Mesothelial cell of epicardium (in vitro differentiated cells): Measurements from ENCODE around the gene HS6ST3. TPM values are rescaled to one million over a fixed set of nuclear protein-coding genes. Genes with fewer than 3 reads are reported as not detected.

Experiments used
- DNase-seq, 2 experiments: peaks; one replicate each; pipeline ENCODE4 v3.0.0; 2021; ENCODE audit warnings: low spot score in 2 of 2; ENCODE audit not compliant: unreplicated experiment in 2 of 2
- H3K27ac Mint-ChIP-seq: 2 replicates; pipeline ENCODE4 v1.8.0; 2021; ENCODE audit warnings: mixed read lengths
- H3K27me3 Mint-ChIP-seq: 2 replicates; pipeline ENCODE4 v1.8.0; 2021; ENCODE audit warnings: low read depth, mixed read lengths
- H3K36me3 Mint-ChIP-seq: 2 replicates; pipeline ENCODE4 v1.8.0; 2021; ENCODE audit warnings: mixed read lengths
- H3K4me1 Mint-ChIP-seq: 2 replicates; pipeline ENCODE4 v1.8.0; 2021; ENCODE audit warnings: mixed read lengths
- H3K4me3 Mint-ChIP-seq: 2 replicates; pipeline ENCODE4 v1.8.0; 2021; ENCODE audit warnings: mild to moderate bottlenecking, moderate library complexity, mixed read lengths
- H3K9me3 Mint-ChIP-seq: 2 replicates; pipeline ENCODE4 v1.8.0; 2021; ENCODE audit warnings: mixed read lengths
- total RNA-seq: library from RNA; stranded (reverse); gene quantifications from 3 replicates; pipeline ENCODE4 v1.2.1, GENCODE V29; 2021
- TF ChIP-seq, protein P1 (sequence below): fragments of 200-600 bp; sonication (generic); IDR thresholded peaks from one replicate; pipeline ENCODE4 v1.5.0; 2021; ENCODE audit warnings: antibody characterized with exemption; ENCODE audit not compliant: unreplicated experiment

The HS6ST3 gene
- total RNA-seq, 1 donor from 2014 or later = 0.60 TPM

DNA sequence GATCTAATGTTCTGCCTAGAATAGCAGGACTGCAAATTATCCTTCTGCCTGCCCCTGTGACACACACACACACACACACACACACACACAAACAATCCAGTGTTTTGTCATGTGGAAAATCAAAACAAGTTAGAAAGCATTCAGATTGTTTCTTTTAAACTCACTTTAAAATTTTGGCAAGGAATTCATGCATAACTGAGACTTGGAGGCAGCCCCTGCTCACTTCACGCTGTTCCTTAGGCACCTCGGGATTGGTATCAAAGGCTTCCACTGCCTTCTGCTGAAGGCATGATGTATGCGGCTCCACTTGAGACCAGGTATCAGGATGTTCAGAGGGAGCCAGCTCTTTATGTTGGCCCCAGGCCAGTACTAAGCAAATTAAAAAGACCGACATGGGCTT lies 745.6 kb downstream of the HS6ST3 start:
- TF ChIP-seq, protein P1, sequence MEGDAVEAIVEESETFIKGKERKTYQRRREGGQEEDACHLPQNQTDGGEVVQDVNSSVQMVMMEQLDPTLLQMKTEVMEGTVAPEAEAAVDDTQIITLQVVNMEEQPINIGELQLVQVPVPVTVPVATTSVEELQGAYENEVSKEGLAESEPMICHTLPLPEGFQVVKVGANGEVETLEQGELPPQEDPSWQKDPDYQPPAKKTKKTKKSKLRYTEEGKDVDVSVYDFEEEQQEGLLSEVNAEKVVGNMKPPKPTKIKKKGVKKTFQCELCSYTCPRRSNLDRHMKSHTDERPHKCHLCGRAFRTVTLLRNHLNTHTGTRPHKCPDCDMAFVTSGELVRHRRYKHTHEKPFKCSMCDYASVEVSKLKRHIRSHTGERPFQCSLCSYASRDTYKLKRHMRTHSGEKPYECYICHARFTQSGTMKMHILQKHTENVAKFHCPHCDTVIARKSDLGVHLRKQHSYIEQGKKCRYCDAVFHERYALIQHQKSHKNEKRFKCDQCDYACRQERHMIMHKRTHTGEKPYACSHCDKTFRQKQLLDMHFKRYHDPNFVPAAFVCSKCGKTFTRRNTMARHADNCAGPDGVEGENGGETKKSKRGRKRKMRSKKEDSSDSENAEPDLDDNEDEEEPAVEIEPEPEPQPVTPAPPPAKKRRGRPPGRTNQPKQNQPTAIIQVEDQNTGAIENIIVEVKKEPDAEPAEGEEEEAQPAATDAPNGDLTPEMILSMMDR = no peak
- no peaks in the 10 kb centered on the region for H3K36me3 Mint-ChIP-seq
- peaks cover 3% of the 10 kb centered on the region for H3K4me1 Mint-ChIP-seq
- H3K27ac Mint-ChIP-seq = no peak overlapping the region
- DNase-seq = no peak
- peaks cover 12% of the 10 kb centered on the region for H3K27me3 Mint-ChIP-seq
- no peak overlapping the region for H3K4me3 Mint-ChIP-seq
- peaks cover 3% of the 10 kb centered on the region for H3K9me3 Mint-ChIP-seq

DNA sequence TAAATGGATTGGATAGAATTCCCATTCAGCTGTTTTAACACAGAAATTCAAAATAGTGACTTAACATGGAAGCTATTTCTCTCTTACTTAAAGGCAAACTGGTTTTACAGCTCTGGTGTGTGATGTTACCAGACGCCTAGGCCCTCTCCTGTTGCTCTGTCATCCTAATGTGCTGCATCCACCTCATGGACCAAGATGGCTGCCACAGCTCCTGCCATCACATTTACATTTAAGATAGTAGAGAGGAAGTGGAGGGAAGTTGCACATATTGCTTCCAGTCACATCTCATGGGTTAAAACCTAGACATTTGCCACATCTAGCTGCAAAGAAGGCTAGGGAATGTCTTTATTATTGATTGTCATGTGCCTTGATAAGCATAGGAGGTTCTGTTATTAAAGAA lies 746.8 kb downstream of the HS6ST3 start:
- Mint-ChIP-seq H3K27ac (no peak overlapping the region), H3K4me1 (peaks cover 3% of the 10 kb centered on the region), H3K9me3 (peaks cover 3% of the 10 kb centered on the region), H3K36me3 (no peaks in the 10 kb centered on the region), H3K4me3 (no peak overlapping the region), H3K27me3 (peaks cover 15% of the 10 kb centered on the region)
- no peak for DNase-seq
- TF ChIP-seq, protein P1 = no peak

DNA sequence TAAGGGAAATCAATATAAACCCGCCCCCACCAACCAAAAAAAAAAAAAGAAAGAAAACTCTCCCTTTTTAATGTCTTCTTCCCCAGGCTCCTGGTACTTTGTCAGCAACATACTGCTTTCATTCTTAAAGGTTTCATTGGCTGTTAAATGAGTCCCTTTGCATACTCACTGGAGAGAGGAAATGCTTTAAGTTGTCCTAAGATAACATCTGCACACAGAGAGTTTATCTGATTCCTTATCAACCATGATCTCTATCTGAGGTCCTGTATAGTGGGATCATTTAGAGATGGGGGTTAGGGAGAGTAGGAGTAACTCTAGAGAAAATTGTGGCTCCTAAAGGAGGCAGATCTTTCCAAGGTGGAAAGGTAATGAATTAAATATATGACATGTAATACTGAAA lies 747.9 kb downstream of the HS6ST3 start:
- Mint-ChIP-seq H3K4me3 (no peak overlapping the region), H3K36me3 (no peaks in the 10 kb centered on the region), H3K27ac (no peak overlapping the region), H3K9me3 (peaks cover 3% of the 10 kb centered on the region), H3K27me3 (peaks cover 21% of the 10 kb centered on the region), H3K4me1 (peaks cover 3% of the 10 kb centered on the region)
- TF ChIP-seq, protein P1 = no peak
- DNase-seq = no peak

DNA sequence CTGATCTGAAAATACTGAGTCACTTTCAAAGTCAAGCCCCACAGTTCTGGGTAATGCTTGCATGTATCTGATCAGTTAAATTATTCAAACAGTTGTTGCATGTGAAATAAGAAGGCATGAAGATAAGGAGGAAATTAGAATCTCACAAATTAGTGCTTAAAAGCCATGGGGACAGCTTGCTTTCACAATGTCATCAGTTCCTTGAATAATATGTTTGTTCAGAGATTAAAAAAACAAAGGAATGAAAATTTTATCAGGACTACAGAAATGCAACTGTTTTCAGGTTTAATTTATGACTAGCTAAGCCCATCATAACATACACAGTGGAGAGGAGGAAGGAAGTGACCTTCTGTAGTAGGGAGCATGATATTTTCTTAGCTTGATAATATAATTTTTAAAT lies 754.3 kb downstream of the HS6ST3 start:
- H3K4me1 Mint-ChIP-seq = peaks cover 9% of the 10 kb centered on the region

DNA sequence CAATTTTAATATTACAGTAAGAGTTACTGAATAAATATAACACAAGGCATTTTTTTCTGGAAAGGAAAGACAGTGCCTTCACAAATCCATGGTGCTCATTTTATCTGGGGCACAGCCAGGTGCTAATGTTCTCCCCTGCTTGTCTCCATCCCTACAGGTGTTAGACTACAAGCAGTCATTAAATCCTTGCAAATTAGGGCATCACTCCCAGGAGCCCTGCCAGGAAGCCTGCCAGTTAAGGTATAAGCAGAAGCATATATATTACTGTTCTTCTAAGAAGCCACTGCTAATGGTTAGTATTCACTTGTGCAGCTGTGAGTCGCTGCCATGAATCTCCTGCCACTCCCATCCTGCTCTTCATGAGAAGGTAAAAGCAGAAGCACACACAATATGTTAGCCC lies 754.7 kb downstream of the HS6ST3 start:
- no peak for DNase-seq
- no peaks in the 10 kb centered on the region for H3K9me3 Mint-ChIP-seq
- H3K27ac Mint-ChIP-seq = no peak overlapping the region
- TF ChIP-seq, protein P1 = no peak
- no peaks in the 10 kb centered on the region for H3K36me3 Mint-ChIP-seq
- H3K4me3 Mint-ChIP-seq = no peak overlapping the region
- peaks cover 7% of the 10 kb centered on the region for H3K4me1 Mint-ChIP-seq
- peaks cover 21% of the 10 kb centered on the region for H3K27me3 Mint-ChIP-seq

More for the DNA sequence above, 754.3 kb downstream of the HS6ST3 start:
- no peak for DNase-seq
- Mint-ChIP-seq H3K27ac (no peak overlapping the region), H3K9me3 (no peaks in the 10 kb centered on the region), H3K36me3 (no peaks in the 10 kb centered on the region), H3K4me3 (no peak overlapping the region), H3K27me3 (peaks cover 21% of the 10 kb centered on the region)
- TF ChIP-seq, protein P1 = no peak

DNA sequence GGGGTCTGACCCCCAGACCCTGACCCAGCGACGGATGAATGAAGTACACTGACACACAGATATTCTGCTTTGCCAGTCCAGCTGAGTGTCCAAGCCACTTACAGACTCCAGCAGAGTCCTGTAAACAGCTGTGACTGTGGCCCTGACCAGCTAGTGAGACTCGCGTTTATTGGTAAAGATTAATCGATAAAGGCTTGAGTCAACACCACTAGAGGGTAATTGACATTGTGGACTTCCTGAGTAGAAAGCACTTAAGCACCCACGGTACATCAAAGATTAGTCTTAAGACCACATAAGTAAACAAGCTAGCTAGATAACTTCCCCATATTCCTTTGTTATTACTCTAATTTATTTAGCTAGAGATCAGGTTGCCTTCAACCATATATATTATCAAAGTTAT lies 758.4 kb downstream of the HS6ST3 start:
- Mint-ChIP-seq H3K27me3 (peaks cover 20% of the 10 kb centered on the region), H3K36me3 (no peaks in the 10 kb centered on the region), H3K9me3 (peaks cover under 1% of the 10 kb centered on the region), H3K4me1 (peaks cover 5% of the 10 kb centered on the region), H3K4me3 (no peak overlapping the region), H3K27ac (no peak overlapping the region)
- no peak for DNase-seq
- TF ChIP-seq, protein P1 = no peak
